Measurements from ENCODE around the gene AUTS2.

The AUTS2 gene

DNA sequence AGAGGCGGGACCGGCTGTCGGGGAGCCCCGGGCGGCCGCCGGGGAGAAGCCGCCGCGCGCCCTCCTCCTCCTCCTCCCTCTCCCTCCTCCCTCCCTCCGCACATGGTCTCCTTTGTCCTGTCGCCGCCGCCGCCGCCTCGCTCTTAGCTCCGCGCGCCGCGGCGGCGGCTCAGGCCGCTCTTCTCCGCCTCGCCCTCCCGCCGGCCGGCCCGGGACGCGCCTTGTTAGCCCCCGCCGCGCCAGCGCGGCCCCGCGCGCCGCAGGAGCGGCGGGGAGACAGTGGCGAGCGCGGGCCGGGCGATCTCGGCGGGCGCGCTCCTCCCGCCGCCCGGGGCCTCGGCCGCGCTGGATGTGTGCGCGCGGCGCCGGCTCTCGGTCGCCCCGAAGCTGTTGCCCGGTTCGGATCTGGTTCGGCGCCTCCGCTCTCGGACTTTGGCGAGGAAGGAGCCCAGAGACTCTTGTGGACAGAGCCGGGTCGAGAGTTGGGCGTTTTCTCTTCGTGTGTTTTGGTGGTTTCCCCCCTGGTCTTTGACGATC, 1096.2 kb downstream of the AUTS2 start:
- no peak for DNase-seq (ENCODE audit: low read depth in 1 of 2, low spot score in 1 of 2)

- no peak for DNase-seq (ENCODE audit: low read depth in 1 of 2, low spot score in 1 of 2)
Observed at GRCh38 chr7:70694971-70695794, 1096.9 kb downstream of the AUTS2 start.

DNA sequence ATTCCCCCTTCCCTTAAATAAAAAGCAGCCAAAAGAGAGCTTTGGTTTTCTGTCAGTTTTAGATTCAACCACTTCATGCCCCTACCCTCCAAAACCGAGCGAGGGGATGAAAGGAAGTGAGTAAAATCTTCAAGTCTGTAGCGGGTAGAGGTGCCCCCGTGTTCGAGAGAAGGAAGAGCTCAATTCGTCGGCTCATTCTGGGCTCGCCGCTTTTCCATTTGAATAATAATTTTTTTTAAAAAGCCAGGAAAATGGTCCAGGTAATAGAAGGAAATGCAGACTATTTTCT, 1097.5 kb downstream of the AUTS2 start:
- no peak for DNase-seq (ENCODE audit: low read depth in 1 of 2, low spot score in 1 of 2)

- DNase-seq (ENCODE audit: low read depth in 1 of 2, low spot score in 1 of 2) = no peak
Observed at GRCh38 chr7:70696201-70696754, 1098.0 kb downstream of the AUTS2 start.

DNA sequence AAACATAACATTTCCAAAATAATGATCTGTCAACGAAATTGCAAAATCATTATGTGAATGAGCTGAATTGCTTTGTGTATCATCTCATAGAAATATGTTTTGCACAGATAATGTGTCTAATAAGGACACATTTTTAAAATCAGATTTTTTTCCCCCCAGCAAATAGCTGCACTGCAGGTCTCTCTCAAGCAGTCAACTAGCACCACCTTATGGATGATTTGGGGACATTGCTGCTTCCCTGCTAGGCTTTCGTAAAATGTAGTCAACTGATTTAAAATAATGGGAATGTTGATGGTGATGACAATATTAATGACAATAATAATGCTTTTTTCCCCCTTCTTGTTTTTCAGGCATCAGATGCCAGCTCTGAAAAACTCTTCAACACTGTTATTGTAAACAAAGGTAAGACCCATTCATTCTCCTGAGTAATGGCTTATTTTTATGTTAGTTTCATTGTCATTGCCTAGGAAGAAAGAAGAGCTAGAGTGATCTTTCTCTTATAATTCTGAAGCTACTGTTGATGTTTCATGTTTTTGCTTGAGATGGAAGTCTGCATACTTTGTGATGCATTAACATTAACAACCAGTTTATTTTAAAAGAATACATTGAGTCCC, 1100.1 kb downstream of the AUTS2 start:
- no peak for DNase-seq (ENCODE audit: low read depth in 1 of 2, low spot score in 1 of 2)

GRCh38 chr7:70699271-70699670, 1101.0 kb downstream of the AUTS2 start:
- DNase-seq (ENCODE audit: low read depth in 1 of 2, low spot score in 1 of 2) = no peak

GRCh38 chr7:70700055-70700940, 1102.0 kb downstream of the AUTS2 start:
- no peak for DNase-seq (ENCODE audit: low read depth in 1 of 2, low spot score in 1 of 2)

DNA sequence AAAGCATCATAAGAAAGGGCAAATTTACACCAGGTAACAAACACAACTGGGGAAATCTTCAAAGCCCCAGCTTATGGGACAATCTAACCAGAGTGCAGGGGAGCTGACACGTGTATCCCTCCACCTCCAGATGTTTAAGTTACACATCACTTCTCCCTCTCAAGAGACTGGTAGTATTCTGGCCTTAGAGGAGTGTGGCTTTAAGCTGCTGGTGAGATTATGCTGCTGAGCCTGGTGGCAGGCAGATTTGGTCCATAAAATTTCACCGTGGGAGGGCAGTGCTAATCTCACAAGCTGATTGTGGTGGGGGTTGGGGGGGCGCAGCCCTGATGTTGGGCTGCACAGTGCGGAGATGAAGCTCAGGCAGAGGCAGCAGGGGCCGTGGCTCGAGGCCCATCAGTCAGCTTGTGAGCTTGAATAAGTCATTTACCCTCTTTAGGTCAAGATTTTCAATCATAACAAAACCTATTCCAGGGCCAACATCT, 1102.7 kb downstream of the AUTS2 start:
- DNase-seq (ENCODE audit: low read depth in 1 of 2, low spot score in 1 of 2) = no peak

DNA sequence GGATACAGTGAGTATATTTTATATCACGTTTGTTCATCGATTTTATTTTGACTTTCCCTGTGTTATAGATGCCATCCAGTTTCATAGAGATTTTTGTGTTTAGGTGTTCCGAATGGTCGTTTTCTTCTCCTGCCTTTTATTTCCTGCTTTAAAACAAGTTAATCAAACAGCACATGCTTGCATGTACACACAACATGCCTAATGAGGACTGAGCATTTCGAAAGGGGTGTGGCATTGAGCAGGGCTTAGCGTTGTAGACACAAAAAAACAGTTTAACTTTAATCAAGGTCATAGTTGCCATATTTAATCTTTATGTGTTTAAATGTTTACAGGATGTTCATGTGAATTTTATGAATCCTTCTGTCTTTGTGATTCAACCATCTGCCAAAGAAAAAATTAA, 1103.2 kb downstream of the AUTS2 start:
- no peak for DNase-seq (ENCODE audit: low read depth in 1 of 2, low spot score in 1 of 2)

DNA sequence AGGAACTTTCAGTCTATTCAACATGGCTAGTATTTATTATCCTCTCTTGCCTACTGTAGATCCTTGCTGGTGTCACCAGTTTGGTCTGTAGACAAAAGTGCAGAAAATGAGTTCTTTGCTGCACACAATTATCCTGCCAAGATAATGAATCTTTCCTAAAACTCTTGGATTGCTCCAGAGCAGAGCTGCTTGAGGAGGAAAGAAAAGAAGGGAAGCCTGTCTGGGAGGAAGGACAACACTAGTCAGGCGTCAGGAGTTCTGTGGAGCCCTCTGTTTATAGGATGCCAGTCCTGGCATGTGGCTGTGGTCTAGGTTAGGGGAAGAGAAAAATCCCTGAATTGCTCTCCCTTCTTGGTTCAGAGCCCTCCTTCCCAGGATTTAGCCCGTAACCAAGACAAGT, 1103.7 kb downstream of the AUTS2 start:
- no peak for DNase-seq (ENCODE audit: low read depth in 1 of 2, low spot score in 1 of 2)

- DNase-seq (ENCODE audit: low read depth in 1 of 2, low spot score in 1 of 2) = no peak
Observed at GRCh38 chr7:70703785-70704184, 1105.5 kb downstream of the AUTS2 start.

DNA sequence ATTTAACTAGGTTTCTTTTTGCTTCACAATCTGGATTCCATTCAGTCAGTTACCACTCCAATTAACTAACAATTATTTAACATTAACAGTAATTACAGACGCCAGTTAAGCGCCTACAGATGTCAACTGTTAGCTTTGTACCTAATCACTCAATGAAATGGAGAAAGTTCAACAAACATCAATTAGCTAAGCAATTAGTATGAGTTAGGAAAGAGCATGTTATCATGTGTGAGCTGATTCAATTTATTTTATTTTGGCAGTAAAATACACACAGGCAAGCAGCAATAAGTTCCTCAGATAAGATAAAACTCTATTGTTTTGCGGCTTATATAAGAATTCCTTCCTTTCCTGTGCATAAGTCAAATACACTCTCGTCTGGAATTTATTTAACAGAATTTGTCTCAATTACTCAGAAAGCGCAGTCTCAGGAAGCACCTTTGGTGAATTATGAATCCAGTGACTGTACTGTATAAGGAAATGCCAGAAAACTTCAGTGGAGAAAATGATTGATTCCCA, 1106.6 kb downstream of the AUTS2 start:
- DNase-seq (ENCODE audit: low read depth in 1 of 2, low spot score in 1 of 2) = no peak

DNA sequence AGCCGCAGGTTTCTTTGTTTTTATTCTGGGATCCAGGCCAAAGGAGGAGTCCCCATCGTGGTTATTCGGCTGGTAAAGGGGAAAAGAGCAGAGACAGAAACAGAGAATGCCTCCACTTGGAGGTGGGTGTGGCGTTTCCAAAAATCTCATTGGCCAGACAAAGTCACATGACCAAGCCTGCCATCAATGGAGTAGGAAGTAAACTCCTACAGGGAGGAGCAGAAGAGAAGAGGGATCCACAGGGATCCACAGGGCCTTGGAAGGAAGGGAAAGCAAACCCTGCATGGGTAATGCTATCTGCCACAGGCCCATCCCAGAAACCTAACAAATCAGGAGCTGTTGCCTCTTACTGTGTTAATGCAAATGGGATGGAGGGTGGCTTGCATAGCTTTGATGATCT, 1107.9 kb downstream of the AUTS2 start:
- no peak for DNase-seq (ENCODE audit: low read depth in 1 of 2, low spot score in 1 of 2)

GRCh38 chr7:70706698-70707097, 1108.4 kb downstream of the AUTS2 start:
- no peak for DNase-seq (ENCODE audit: low read depth in 1 of 2, low spot score in 1 of 2)

- DNase-seq (ENCODE audit: low read depth in 1 of 2, low spot score in 1 of 2) = no peak
Observed at GRCh38 chr7:70707823-70708243, 1109.6 kb downstream of the AUTS2 start.

- no peak for DNase-seq (ENCODE audit: low read depth in 1 of 2, low spot score in 1 of 2)
Observed at GRCh38 chr7:70710011-70710480, 1111.8 kb downstream of the AUTS2 start.

DNA sequence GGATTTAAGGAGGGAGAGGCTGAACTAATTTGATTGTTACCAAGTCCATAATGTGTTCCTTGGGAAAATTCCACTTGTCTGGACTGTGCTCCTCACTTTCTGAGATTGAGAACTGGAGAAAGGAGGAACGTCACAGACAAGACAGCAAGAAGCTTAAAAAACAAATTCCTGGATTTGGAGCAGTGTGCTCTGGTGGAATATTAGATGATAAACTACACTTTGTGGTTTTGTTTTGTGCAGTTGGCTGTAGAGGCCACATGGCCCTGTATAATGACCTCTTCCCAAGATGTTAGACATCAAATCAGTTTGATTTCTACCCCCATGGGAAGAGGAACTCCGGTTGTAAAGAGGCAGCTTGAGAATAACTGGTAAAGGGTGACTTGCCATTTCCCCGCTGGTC, 1112.4 kb downstream of the AUTS2 start:
- no peak for DNase-seq (ENCODE audit: low read depth in 1 of 2, low spot score in 1 of 2)

- DNase-seq (ENCODE audit: low read depth in 1 of 2, low spot score in 1 of 2) = no peak
Observed at GRCh38 chr7:70711452-70711851, 1113.2 kb downstream of the AUTS2 start.

DNA sequence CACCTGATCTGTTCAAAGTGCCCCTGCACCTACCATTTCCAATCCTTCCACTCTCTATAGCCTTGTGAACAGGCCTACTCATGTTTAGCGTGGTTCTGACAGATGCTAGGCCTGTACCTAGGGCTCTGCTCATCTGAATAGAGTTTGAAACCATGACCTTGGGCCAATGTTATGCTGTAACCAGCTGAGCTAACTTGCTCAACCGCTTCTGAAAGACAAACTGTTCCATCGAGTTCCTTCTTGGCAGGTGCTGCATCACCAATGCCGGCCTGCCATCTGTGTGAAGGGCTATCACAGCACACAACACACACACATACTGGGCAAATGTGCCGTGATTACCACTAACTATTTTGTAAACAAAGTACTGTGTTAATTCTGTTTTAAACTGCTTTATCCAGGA, 1114.7 kb downstream of the AUTS2 start:
- DNase-seq (ENCODE audit: low read depth in 1 of 2, low spot score in 1 of 2) = no peak

- no peak for DNase-seq (ENCODE audit: low read depth in 1 of 2, low spot score in 1 of 2)
Observed at GRCh38 chr7:70714506-70715038, 1116.3 kb downstream of the AUTS2 start.
